Cardiac fibroblast (primary cell): Measurements from ENCODE around the gene RNF208.

Source experiments
- DNase-seq, 2 donors: peaks; one replicate each; pipeline versions ENCODE4 v3.0.0 to v3.0.0-alpha.2; 2010; ENCODE audit warnings: low read depth in 2 of 2
- H3K4me3 ChIP-seq, 2 donors: replicated peaks in 1 of 2; 1 replicate in 1 of 2; 2 replicates in 1 of 2; pipeline ENCODE4 v1.5.1; 2011; ENCODE audit warnings: low read depth in 2 of 2, low read length in 2 of 2, mild to moderate bottlenecking in 2 of 2, moderate library complexity in 1 of 2
- TF ChIP-seq, protein P1 (sequence below): IDR thresholded peaks from one replicate; pipeline ENCODE4 v1.5.1; 2011; ENCODE audit warnings: low read depth, mild to moderate bottlenecking, low read length, inconsistent platforms

Gene RNF208

GRCh38 chr9:137266585-137267453, 44.8 kb upstream of the RNF208 start:
- TF ChIP-seq, protein P1, sequence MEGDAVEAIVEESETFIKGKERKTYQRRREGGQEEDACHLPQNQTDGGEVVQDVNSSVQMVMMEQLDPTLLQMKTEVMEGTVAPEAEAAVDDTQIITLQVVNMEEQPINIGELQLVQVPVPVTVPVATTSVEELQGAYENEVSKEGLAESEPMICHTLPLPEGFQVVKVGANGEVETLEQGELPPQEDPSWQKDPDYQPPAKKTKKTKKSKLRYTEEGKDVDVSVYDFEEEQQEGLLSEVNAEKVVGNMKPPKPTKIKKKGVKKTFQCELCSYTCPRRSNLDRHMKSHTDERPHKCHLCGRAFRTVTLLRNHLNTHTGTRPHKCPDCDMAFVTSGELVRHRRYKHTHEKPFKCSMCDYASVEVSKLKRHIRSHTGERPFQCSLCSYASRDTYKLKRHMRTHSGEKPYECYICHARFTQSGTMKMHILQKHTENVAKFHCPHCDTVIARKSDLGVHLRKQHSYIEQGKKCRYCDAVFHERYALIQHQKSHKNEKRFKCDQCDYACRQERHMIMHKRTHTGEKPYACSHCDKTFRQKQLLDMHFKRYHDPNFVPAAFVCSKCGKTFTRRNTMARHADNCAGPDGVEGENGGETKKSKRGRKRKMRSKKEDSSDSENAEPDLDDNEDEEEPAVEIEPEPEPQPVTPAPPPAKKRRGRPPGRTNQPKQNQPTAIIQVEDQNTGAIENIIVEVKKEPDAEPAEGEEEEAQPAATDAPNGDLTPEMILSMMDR, result no peak
- H3K4me3 ChIP-seq, result no peak overlapping the region
- DNase-seq, result no peak

GRCh38 chr9:137266162-137266527, 44.1 kb upstream of the RNF208 start:
- no peak for DNase-seq
- H3K4me3 ChIP-seq, result no peak overlapping the region
- TF ChIP-seq, protein P1, result no peak

GRCh38 chr9:137265496-137266161, 43.6 kb upstream of the RNF208 start:
- TF ChIP-seq, protein P1, result no peak
- no peak overlapping the region for H3K4me3 ChIP-seq
- DNase-seq, result no peak

DNA sequence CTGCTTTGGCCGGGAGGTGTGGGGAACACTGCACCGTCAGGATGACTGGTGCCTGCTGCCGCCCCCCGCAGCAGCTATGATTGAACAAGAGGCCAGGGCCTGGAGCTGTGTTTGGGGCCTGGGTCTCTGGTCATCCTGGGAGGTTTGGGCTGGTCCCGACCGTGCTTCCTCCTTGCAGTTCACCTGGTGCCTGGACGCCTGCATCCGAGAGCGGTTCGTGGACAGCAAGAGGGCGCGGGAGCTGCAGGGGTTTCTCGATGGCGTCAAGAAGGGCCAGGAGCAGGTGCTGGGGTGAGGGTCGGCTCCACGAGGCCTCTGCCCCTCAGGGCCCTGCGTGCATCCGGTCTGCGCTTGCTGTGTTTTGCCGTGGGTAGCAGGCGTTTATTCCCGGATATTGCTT, 42.0 kb upstream of the RNF208 start:
- no peak overlapping the region for H3K4me3 ChIP-seq
- no peak for DNase-seq
- TF ChIP-seq, protein P1, result no peak

DNA sequence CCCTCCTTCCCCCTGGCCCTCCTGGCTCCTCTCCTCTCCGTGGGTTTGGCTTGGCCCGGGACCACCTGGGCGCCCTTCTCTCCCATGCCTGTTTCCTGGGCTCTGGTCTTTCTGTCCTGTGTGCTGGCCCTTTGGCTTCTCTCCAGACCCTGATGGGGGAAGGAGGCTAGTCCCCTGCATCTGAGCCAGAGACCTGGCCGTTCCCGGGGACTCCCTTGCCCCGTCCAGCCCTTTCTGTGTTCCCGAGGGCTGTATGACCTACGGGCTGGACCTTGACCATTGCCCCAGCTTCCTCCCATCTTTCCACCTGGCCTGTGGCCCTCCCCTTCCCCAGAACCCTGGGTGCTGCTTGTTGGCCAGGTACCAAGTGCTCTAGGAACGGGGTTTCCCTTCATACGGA, 41.5 kb upstream of the RNF208 start:
- DNase-seq, result no peak
- TF ChIP-seq, protein P1, result no peak
- H3K4me3 ChIP-seq, result no peak overlapping the region

DNA sequence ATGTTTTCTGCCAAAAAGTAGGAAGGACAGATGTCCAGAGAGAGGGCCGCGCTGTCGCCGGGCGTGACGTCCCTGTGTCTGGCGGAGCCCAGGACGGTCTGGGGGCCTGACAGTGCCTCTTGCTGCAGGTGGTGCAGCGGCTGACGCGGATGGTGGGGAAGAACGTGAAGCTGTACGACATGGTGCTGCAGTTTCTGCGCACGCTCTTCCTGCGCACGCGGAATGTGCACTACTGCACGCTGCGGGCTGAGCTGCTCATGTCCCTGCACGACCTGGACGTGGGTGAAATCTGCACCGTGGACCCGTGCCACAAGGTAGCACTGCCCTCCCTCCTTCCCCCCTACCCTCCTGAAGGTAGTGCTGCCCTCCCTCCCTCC, 40.9 kb upstream of the RNF208 start:
- H3K4me3 ChIP-seq, result no peak overlapping the region
- DNase-seq, result no peak
- TF ChIP-seq, protein P1, result peak; percentile 0
